Astrocyte of the spinal cord (primary cell): ENCODE results near the gene RAB20.

ENCODE experiments used
- DNase-seq: peaks from one replicate; pipeline ENCODE4 v3.0.0; 2011; ENCODE audit warnings: low read depth, low spot score
- H3K4me3 ChIP-seq: 2 replicates; pipeline ENCODE4 v1.5.1; 2011; ENCODE audit warnings: low read depth, mild to moderate bottlenecking, low read length, moderate library complexity
- CTCF ChIP-seq: IDR thresholded peaks from 2 replicates; pipeline ENCODE4 v1.5.1; 2012; ENCODE audit warnings: low read depth, mild to moderate bottlenecking, low read length, inconsistent platforms
- in situ Hi-C: cut with HindIII; loops from 2 replicates; pipeline ENCODE4 v1.10.0; 2017; ENCODE audit warnings: low sequenced_read_pairs

The RAB20 gene

GRCh38 chr13:110568612-110569011 lies 7.1 kb upstream of the RAB20 start:
- in situ Hi-C loops = no loop called here
- no peak overlapping the region for H3K4me3 ChIP-seq
- DNase-seq = no peak
- no peak for TF ChIP-seq CTCF

- no peak for DNase-seq
- in situ Hi-C loops = no loop called here
- TF ChIP-seq CTCF = no peak
- no peak overlapping the region for H3K4me3 ChIP-seq
Measured at GRCh38 chr13:110566171-110566570, 4.6 kb upstream of the RAB20 start.

- H3K4me3 ChIP-seq = no peak overlapping the region
- DNase-seq = no peak
- TF ChIP-seq CTCF = no peak
- in situ Hi-C loops = no loop called here
Measured at GRCh38 chr13:110565296-110565695, 3.8 kb upstream of the RAB20 start.

GRCh38 chr13:110564472-110564985 lies 3.0 kb upstream of the RAB20 start:
- no peak for TF ChIP-seq CTCF
- no peak overlapping the region for H3K4me3 ChIP-seq
- no peak for DNase-seq

GRCh38 chr13:110563463-110563774 lies 1.9 kb upstream of the RAB20 start:
- TF ChIP-seq CTCF = no peak
- H3K4me3 ChIP-seq = no peak overlapping the region

More at GRCh38 chr13:110564472-110564985, 3.0 kb upstream of the RAB20 start:
- in situ Hi-C loops = no loop called here

GRCh38 chr13:110562696-110563462 lies 1.4 kb upstream of the RAB20 start:
- in situ Hi-C loops = no loop called here
- TF ChIP-seq CTCF = no peak
- H3K4me3 ChIP-seq = no peak overlapping the region
- no peak for DNase-seq

More at GRCh38 chr13:110563463-110563774, 1.9 kb upstream of the RAB20 start:
- in situ Hi-C loops = no loop called here
- DNase-seq = no peak
